Trophoblast cell (in vitro differentiated cells and primary cell): Measurements from ENCODE around the gene GNG11.

Source experiments
- DNase-seq, 2 donors: peaks; one replicate each; pipeline ENCODE4 v3.0.0-alpha.2; 2016
- H2AFZ ChIP-seq: 2 replicates; pipeline ENCODE4 v1.6.1; 2013; ENCODE audit warnings: low read length, moderate library complexity, mild to moderate bottlenecking; ENCODE audit not compliant: insufficient read depth, poor library complexity
- H2AK5ac ChIP-seq: 2 replicates; pipeline ENCODE4 v1.6.1; 2013; ENCODE audit warnings: mild to moderate bottlenecking, low read length
- H2BK120ac ChIP-seq: 2 replicates; pipeline ENCODE4 v1.6.1; 2013; ENCODE audit warnings: low read length, mild to moderate bottlenecking, moderate library complexity; ENCODE audit not compliant: insufficient read depth, poor library complexity
- H2BK12ac ChIP-seq: 2 replicates; pipeline ENCODE4 v1.6.1; 2013; ENCODE audit warnings: mild to moderate bottlenecking, low read length, moderate library complexity
- H2BK5ac ChIP-seq: 2 replicates; pipeline ENCODE4 v1.6.1; 2013; ENCODE audit warnings: low read length, low read depth, moderate library complexity, mild to moderate bottlenecking; ENCODE audit not compliant: poor library complexity
- H3K14ac ChIP-seq: 2 replicates; pipeline ENCODE4 v1.6.1; 2013; ENCODE audit warnings: mild to moderate bottlenecking, low read length
- H3K18ac ChIP-seq: 2 replicates; pipeline ENCODE4 v1.6.1; 2013; ENCODE audit warnings: mild to moderate bottlenecking, low read length
- H3K23ac ChIP-seq: 2 replicates; pipeline ENCODE4 v1.6.1; 2013; ENCODE audit warnings: low read length
- H3K27ac ChIP-seq: 2 replicates; pipeline ENCODE4 v1.5.1; 2013; ENCODE audit warnings: low read depth, mild to moderate bottlenecking, inconsistent platforms, low read length, moderate library complexity
- H3K27me3 ChIP-seq: 2 replicates; pipeline ENCODE4 v1.6.1; 2013; ENCODE audit warnings: inconsistent platforms, mild to moderate bottlenecking, low read length, moderate library complexity; ENCODE audit not compliant: insufficient read depth
- H3K36me3 ChIP-seq, 2 experiments: 1 replicate in 1 of 2; 2 replicates in 1 of 2; pipeline ENCODE4 v1.6.1; 2013; ENCODE audit warnings: low read length in 2 of 2, mild to moderate bottlenecking in 2 of 2, moderate library complexity in 1 of 2; ENCODE audit not compliant: insufficient read depth in 2 of 2, control insufficient read depth in 1 of 2
- H3K4ac ChIP-seq: 2 replicates; pipeline ENCODE4 v1.6.1; 2013; ENCODE audit warnings: low read depth, mild to moderate bottlenecking, low read length, moderate library complexity
- H3K4me1 ChIP-seq, 2 experiments: 1 replicate in 1 of 2; 2 replicates in 1 of 2; pipeline ENCODE4 v1.6.1; 2013; ENCODE audit warnings: low read length in 2 of 2, mild to moderate bottlenecking in 2 of 2, moderate library complexity in 1 of 2; ENCODE audit not compliant: insufficient read depth in 2 of 2, control insufficient read depth in 1 of 2
- H3K4me2 ChIP-seq: 2 replicates; pipeline ENCODE4 v1.6.1; 2013; ENCODE audit warnings: inconsistent platforms, mild to moderate bottlenecking, low read length, moderate library complexity
- H3K4me3 ChIP-seq: 2 replicates; pipeline ENCODE4 v1.5.1; 2013; ENCODE audit warnings: mild to moderate bottlenecking, low read depth, low read length, inconsistent platforms
- H3K79me1 ChIP-seq: one replicate; pipeline ENCODE4 v1.6.1; 2013; ENCODE audit warnings: low read length
- H3K79me2 ChIP-seq: 2 replicates; pipeline ENCODE4 v1.6.1; 2013; ENCODE audit warnings: low read length, mild to moderate bottlenecking; ENCODE audit not compliant: control insufficient read depth, insufficient read depth, poor library complexity
- H3K9ac ChIP-seq: 2 replicates; pipeline ENCODE4 v1.6.1; 2013; ENCODE audit warnings: mild to moderate bottlenecking, low read length
- H3K9me3 ChIP-seq: 2 replicates; pipeline ENCODE4 v1.6.1; 2013; ENCODE audit warnings: low read depth, mild to moderate bottlenecking, control low read depth, inconsistent platforms, low read length; ENCODE audit not compliant: insufficient read depth
- H4K12ac ChIP-seq: 2 replicates; pipeline ENCODE4 v1.6.1; 2013; ENCODE audit warnings: low read depth, mild to moderate bottlenecking, low read length, moderate library complexity
- H4K8ac ChIP-seq: 2 replicates; pipeline ENCODE4 v1.6.1; 2013; ENCODE audit warnings: low read depth, mild to moderate bottlenecking, low read length, moderate library complexity
- H4K91ac ChIP-seq: one replicate; pipeline ENCODE4 v1.6.1; 2013; ENCODE audit warnings: low read depth, mild to moderate bottlenecking, low read length, moderate library complexity
- WGBS: extraction: QIAGEN DNeasy Blood & Tissue Kit; methylation state at CpG from one replicate; pipeline ENCODE4 v1.1.7; 2013; ENCODE audit warnings: missing lambda C conversion rate; ENCODE audit not compliant: insufficient read length, insufficient coverage; ENCODE audit errors: extremely low coverage; 5-methylcytosine and 5-hydroxymethylcytosine counted together

GNG11 gene

GRCh38 chr7:93882468-93882867 is 39.1 kb upstream of the GNG11 start:
- H3K4ac ChIP-seq: no peak overlapping the region
- H3K27ac ChIP-seq: no peak overlapping the region
- no peak overlapping the region for H2AK5ac ChIP-seq
- no peak for DNase-seq
- H3K79me1 ChIP-seq: no peaks in the 10 kb centered on the region
- no peak overlapping the region for H4K91ac ChIP-seq
- no peak overlapping the region for H3K9ac ChIP-seq
- no peak overlapping the region for H3K4me3 ChIP-seq
- no peak overlapping the region for H2AFZ ChIP-seq
- H3K27me3 ChIP-seq: no peaks in the 10 kb centered on the region
- no peak overlapping the region for H3K14ac ChIP-seq
- H3K4me2 ChIP-seq: no peak overlapping the region
- no peak overlapping the region for H2BK12ac ChIP-seq
- H3K9me3 ChIP-seq: no peaks in the 10 kb centered on the region
- no peak overlapping the region for H2BK5ac ChIP-seq
- H3K4me1 ChIP-seq: no peaks in the 10 kb centered on the region
- H3K23ac ChIP-seq: no peak overlapping the region
- no peak overlapping the region for H4K8ac ChIP-seq
- no peak overlapping the region for H4K12ac ChIP-seq
- H3K36me3 ChIP-seq: no peaks in the 10 kb centered on the region
- H2BK120ac ChIP-seq: no peak overlapping the region
- H3K79me2 ChIP-seq: no peaks in the 10 kb centered on the region
- H3K18ac ChIP-seq: no peak overlapping the region

- Histone ChIP-seq H3K79me2 (no peaks in the 10 kb centered on the region), H4K12ac (no peak overlapping the region), H3K4me1 (no peaks in the 10 kb centered on the region), H2BK120ac (no peak overlapping the region), H3K9me3 (no peaks in the 10 kb centered on the region), H4K8ac (no peak overlapping the region), H2AK5ac (no peak overlapping the region), H3K4me2 (no peak overlapping the region), H3K4me3 (no peak overlapping the region), H3K36me3 (no peaks in the 10 kb centered on the region), H3K4ac (no peak overlapping the region), H3K18ac (no peak overlapping the region), H3K79me1 (no peaks in the 10 kb centered on the region), H3K23ac (no peak overlapping the region), H3K27ac (no peak overlapping the region), H2BK5ac (no peak overlapping the region), H3K14ac (no peak overlapping the region), H3K27me3 (no peaks in the 10 kb centered on the region), H4K91ac (no peak overlapping the region), H2BK12ac (no peak overlapping the region), H3K9ac (no peak overlapping the region), H2AFZ (no peak overlapping the region)
- no CpG with 5 or more reads among the region's 3 CpGs for WGBS
- DNase-seq: no peak
These were observed 38.2 kb upstream of the GNG11 start for GRCh38 chr7:93883078-93883916.

GRCh38 chr7:93883917-93884345 is 37.6 kb upstream of the GNG11 start:
- Histone ChIP-seq H3K9me3 (no peaks in the 10 kb centered on the region), H3K14ac (no peak overlapping the region), H2BK120ac (no peak overlapping the region), H3K27ac (no peak overlapping the region), H3K4me3 (no peak overlapping the region), H4K91ac (no peak overlapping the region), H4K12ac (no peak overlapping the region), H3K18ac (no peak overlapping the region), H3K9ac (no peak overlapping the region), H2AK5ac (no peak overlapping the region), H2BK5ac (no peak overlapping the region), H3K4me1 (no peaks in the 10 kb centered on the region), H3K4ac (no peak overlapping the region), H3K79me2 (no peaks in the 10 kb centered on the region), H2AFZ (no peak overlapping the region), H3K4me2 (no peak overlapping the region), H2BK12ac (no peak overlapping the region), H4K8ac (no peak overlapping the region), H3K27me3 (no peaks in the 10 kb centered on the region), H3K79me1 (no peaks in the 10 kb centered on the region), H3K23ac (no peak overlapping the region), H3K36me3 (no peaks in the 10 kb centered on the region)
- DNase-seq: no peak

- Histone ChIP-seq H2AFZ (no peak overlapping the region), H3K9ac (no peak overlapping the region), H4K91ac (no peak overlapping the region), H3K4me1 (no peaks in the 10 kb centered on the region), H3K36me3 (no peaks in the 10 kb centered on the region), H3K79me1 (no peaks in the 10 kb centered on the region), H3K18ac (no peak overlapping the region), H3K27ac (no peak overlapping the region), H2BK120ac (no peak overlapping the region), H2BK5ac (no peak overlapping the region), H2AK5ac (no peak overlapping the region), H3K27me3 (no peaks in the 10 kb centered on the region), H4K12ac (no peak overlapping the region), H3K79me2 (no peaks in the 10 kb centered on the region), H4K8ac (no peak overlapping the region), H3K14ac (no peak overlapping the region), H3K9me3 (no peaks in the 10 kb centered on the region), H3K4me3 (no peak overlapping the region), H3K4ac (no peak overlapping the region), H2BK12ac (no peak overlapping the region), H3K23ac (no peak overlapping the region), H3K4me2 (no peak overlapping the region)
- no peak for DNase-seq
- no CpG with 5 or more reads among the region's 1 CpG for WGBS
These were observed 37.0 kb upstream of the GNG11 start for GRCh38 chr7:93884541-93884940.
